ENCODE measurements around the gene TNFAIP2.

TNFAIP2 gene

GRCh38 chr14:103093856-103094405 is 29.3 kb upstream of the TNFAIP2 start:
- peaks cover 44% of the 10 kb centered on the region for H3K4me1 Mint-ChIP-seq
- H3K27me3 Mint-ChIP-seq (ENCODE audit: low read depth, poor library complexity) = peaks cover 19% of the 10 kb centered on the region
- DNase-seq = no peak
- no peak overlapping the region for H3K27ac Mint-ChIP-seq
- TF ChIP-seq CTCF (IDR thresholded peaks at IDR 0.05) = no peak
- H3K36me3 Mint-ChIP-seq (ENCODE audit: low read depth) = no peaks in the 10 kb centered on the region
- no peak overlapping the region for H3K4me3 Mint-ChIP-seq
- H3K9me3 Mint-ChIP-seq = no peaks in the 10 kb centered on the region

GRCh38 chr14:103094406-103095209 is 28.7 kb upstream of the TNFAIP2 start, which contains the start of gene EXOC3L4:
Gene EXOC3L4 (plus strand): TSS chr14:103094725. CDS start chr14:103100220, 5,495 bp downstream.
- Mint-ChIP-seq H3K4me3 (peak within 1 kb of the TSS; percentile 6), H3K4me1 (peaks cover 45% of the 10 kb centered on the region), H3K36me3 (ENCODE audit: low read depth) (no peaks in the 10 kb centered on the region), H3K27me3 (ENCODE audit: low read depth, poor library complexity) (peaks cover 16% of the 10 kb centered on the region), H3K27ac (peak within 1 kb of the TSS; percentile 72), H3K9me3 (no peaks in the 10 kb centered on the region)
- TF ChIP-seq CTCF (IDR thresholded peaks at IDR 0.05) = no peak
- no peak for DNase-seq

GRCh38 chr14:103095210-103095778 is 28.0 kb upstream of the TNFAIP2 start:
- H3K4me1 Mint-ChIP-seq = peaks cover 52% of the 10 kb centered on the region
- TF ChIP-seq CTCF (IDR thresholded peaks at IDR 0.05) = no peak

GRCh38 chr14:103096387-103096786 is 26.9 kb upstream of the TNFAIP2 start:
- Mint-ChIP-seq H3K36me3 (ENCODE audit: low read depth) (no peaks in the 10 kb centered on the region), H3K4me3 (no peak overlapping the region), H3K27me3 (ENCODE audit: low read depth, poor library complexity) (peaks cover 6% of the 10 kb centered on the region), H3K4me1 (peaks cover 59% of the 10 kb centered on the region), H3K9me3 (no peaks in the 10 kb centered on the region), H3K27ac (no peak overlapping the region)
- no peak for DNase-seq
- TF ChIP-seq CTCF (IDR thresholded peaks at IDR 0.05) = no peak

More at GRCh38 chr14:103095210-103095778, 28.0 kb upstream of the TNFAIP2 start:
- H3K9me3 Mint-ChIP-seq = no peaks in the 10 kb centered on the region
- peaks cover 12% of the 10 kb centered on the region for H3K27me3 Mint-ChIP-seq (ENCODE audit: low read depth, poor library complexity)
- DNase-seq = no peak
- no peak overlapping the region for H3K27ac Mint-ChIP-seq
- no peaks in the 10 kb centered on the region for H3K36me3 Mint-ChIP-seq (ENCODE audit: low read depth)
- H3K4me3 Mint-ChIP-seq = peak overlapping the region; percentile 6

GRCh38 chr14:103097244-103097993 is 25.8 kb upstream of the TNFAIP2 start:
- no peak overlapping the region for H3K27ac Mint-ChIP-seq
- no peaks in the 10 kb centered on the region for H3K9me3 Mint-ChIP-seq
- H3K4me1 Mint-ChIP-seq = peaks cover 62% of the 10 kb centered on the region
- TF ChIP-seq CTCF (IDR thresholded peaks at IDR 0.05) = no peak
- H3K27me3 Mint-ChIP-seq (ENCODE audit: low read depth, poor library complexity) = peaks cover 8% of the 10 kb centered on the region
- peak; percentile 2 for DNase-seq
- H3K4me3 Mint-ChIP-seq = peak overlapping the region; percentile 58
- H3K36me3 Mint-ChIP-seq (ENCODE audit: low read depth) = no peaks in the 10 kb centered on the region
